HEK293T (cell line): ENCODE measurements around the gene KIAA1210.

Source experiments
- CTCF ChIA-PET: fragments of 350-600 bp; formaldehyde crosslinking; extraction: SDS; loops from one replicate; lab custom pipeline; 2021; ENCODE audit warnings: antibody characterized with exemption, inconsistent platforms; lab: Yijun Ruan, JAX
- POLR2A ChIA-PET: fragments of 350-600 bp; formaldehyde crosslinking; extraction: SDS; loops from one replicate; lab custom pipeline; 2020; ENCODE audit warnings: antibody characterized with exemption, inconsistent platforms; lab: Yijun Ruan, JAX
- DNase-seq: peaks from one replicate; pipeline ENCODE4 v3.0.0; 2012; ENCODE audit warnings: mixed read lengths; ENCODE audit errors: extremely low spot score
- ARNT ChIP-seq: fragments of 450-650 bp; IDR thresholded peaks from 2 replicates; pipeline ENCODE4 v1.6.1; 2017; ENCODE audit warnings: mild to moderate bottlenecking
- BHLHE40 ChIP-seq: fragments of 450-650 bp; IDR thresholded peaks from 2 replicates; pipeline ENCODE4 v1.6.1; 2016; ENCODE audit warnings: mild to moderate bottlenecking, moderate library complexity, borderline replicate concordance
- CTBP1 ChIP-seq: fragments of 450-650 bp; IDR thresholded peaks from 2 replicates; pipeline ENCODE4 v1.6.1; 2016; ENCODE audit warnings: borderline replicate concordance
- ELF4 ChIP-seq: fragments of 450-650 bp; IDR thresholded peaks from 2 replicates; pipeline ENCODE4 v1.6.1; 2017; ENCODE audit warnings: antibody characterized with exemption
- FOXA1 ChIP-seq: fragments of 450-650 bp; IDR thresholded peaks from 2 replicates; pipeline ENCODE4 v1.6.1; 2016; ENCODE audit warnings: mild to moderate bottlenecking
- FOXK2 ChIP-seq: fragments of 450-650 bp; IDR thresholded peaks from 2 replicates; pipeline ENCODE4 v1.6.1; 2016; ENCODE audit warnings: mild to moderate bottlenecking
- FOXM1 ChIP-seq: fragments of 450-650 bp; IDR thresholded peaks from 2 replicates; pipeline ENCODE4 v1.6.1; 2017; ENCODE audit warnings: mild to moderate bottlenecking, borderline replicate concordance
- HDGF ChIP-seq: fragments of 450-650 bp; IDR thresholded peaks from 2 replicates; pipeline ENCODE4 v1.6.1; 2017; ENCODE audit warnings: antibody characterized with exemption, borderline replicate concordance
- L3MBTL2 ChIP-seq: fragments of 450-650 bp; conservative IDR thresholded peaks from 2 replicates; pipeline ENCODE4 v1.6.1; 2016; ENCODE audit warnings: mild to moderate bottlenecking
- LEF1 ChIP-seq: fragments of 450-650 bp; IDR thresholded peaks from 2 replicates; pipeline ENCODE4 v1.6.1; 2017; ENCODE audit warnings: mild to moderate bottlenecking, borderline replicate concordance
- NFRKB ChIP-seq: fragments of 450-650 bp; IDR thresholded peaks from 2 replicates; pipeline ENCODE4 v1.6.1; 2016; ENCODE audit warnings: mild to moderate bottlenecking, moderate library complexity
- PKNOX1 ChIP-seq: fragments of 450-650 bp; IDR thresholded peaks from 2 replicates; pipeline ENCODE4 v1.6.1; 2016
- SP1 ChIP-seq: fragments of 450-650 bp; IDR thresholded peaks from 2 replicates; pipeline ENCODE4 v1.6.1; 2017
- SUZ12 ChIP-seq: fragments of 450-650 bp; IDR thresholded peaks from 2 replicates; pipeline ENCODE4 v1.6.1; 2016; ENCODE audit warnings: mild to moderate bottlenecking
- TARDBP ChIP-seq: fragments of 450-650 bp; IDR thresholded peaks from 2 replicates; pipeline ENCODE4 v1.6.1; 2016
- ZNF384 ChIP-seq: fragments of 450-650 bp; IDR thresholded peaks from 2 replicates; pipeline ENCODE4 v1.6.1; 2016

KIAA1210 gene

GRCh38 chrX:119075270-119076025 is 52.2 kb downstream of the KIAA1210 start:
- ChIA-PET CTCF (interaction anchor here (1.3 kb wide), 1 partner anchor 71 kb away, joined by 3 read pairs; no protein-coding TSS in a partner anchor), POLR2A (no interaction called here)
- TF ChIP-seq SP1 (no peak), SUZ12 (no peak), PKNOX1 (no peak), LEF1 (no peak), NFRKB (no peak), FOXA1 (no peak), L3MBTL2 (no peak), FOXK2 (no peak), ARNT (no peak), CTBP1 (no peak), ELF4 (no peak), TARDBP (no peak)
- no peak for DNase-seq

- no peak for DNase-seq
- CTCF ChIA-PET: no interaction called here
- no peak for TF ChIP-seq FOXM1
- TF ChIP-seq ARNT: no peak
- TF ChIP-seq PKNOX1: no peak
- no peak for TF ChIP-seq CTBP1
- TF ChIP-seq TARDBP: no peak
- no peak for TF ChIP-seq ELF4
- TF ChIP-seq FOXA1: no peak
- TF ChIP-seq BHLHE40: no peak
- TF ChIP-seq ZNF384: no peak
- no peak for TF ChIP-seq FOXK2
- TF ChIP-seq SUZ12: no peak
- no peak for TF ChIP-seq SP1
- TF ChIP-seq LEF1: no peak
- no peak for TF ChIP-seq HDGF
- no peak for TF ChIP-seq L3MBTL2
- TF ChIP-seq NFRKB: no peak
- POLR2A ChIA-PET: no interaction called here
These were observed 53.7 kb downstream of the KIAA1210 start for GRCh38 chrX:119073911-119074310.

GRCh38 chrX:119073200-119073905 is 54.3 kb downstream of the KIAA1210 start:
- TF ChIP-seq LEF1 (no peak), HDGF (no peak), FOXM1 (no peak), FOXA1 (no peak), SP1 (no peak), NFRKB (no peak), ZNF384 (no peak), BHLHE40 (no peak), TARDBP (no peak), L3MBTL2 (no peak), SUZ12 (no peak)
- DNase-seq: no peak
- POLR2A ChIA-PET: no interaction called here
- CTCF ChIA-PET: no interaction called here

- TF ChIP-seq ZNF384 (no peak), PKNOX1 (peak; percentile 90)
- ChIA-PET CTCF (no interaction called here), POLR2A (no interaction called here)
- DNase-seq: no peak
These were observed 54.9 kb downstream of the KIAA1210 start, which contains the start of gene CT47C1 for GRCh38 chrX:119072744-119073143. Gene CT47C1 (plus strand): TSS chrX:119072993. CDS start chrX:119073226, 233 bp downstream.

- TF ChIP-seq LEF1 (no peak), FOXM1 (no peak), ARNT (no peak), SP1 (no peak), FOXK2 (no peak), SUZ12 (no peak), TARDBP (no peak), ZNF384 (no peak)
- no peak for DNase-seq
- ChIA-PET POLR2A (no interaction called here), CTCF (no interaction called here)
These were observed 56.2 kb downstream of the KIAA1210 start for GRCh38 chrX:119071381-119071780.

- ChIA-PET POLR2A (no interaction called here), CTCF (no interaction called here)
- DNase-seq: no peak
- TF ChIP-seq FOXK2 (no peak), TARDBP (no peak), ZNF384 (no peak), ARNT (no peak), SP1 (no peak), FOXM1 (no peak), PKNOX1 (no peak), NFRKB (no peak), L3MBTL2 (no peak), CTBP1 (no peak), ELF4 (no peak), HDGF (no peak), LEF1 (no peak), BHLHE40 (no peak)
These were observed 57.9 kb downstream of the KIAA1210 start for GRCh38 chrX:119069762-119070161.
